Neuronal stem cell (in vitro differentiated cells): ENCODE measurements around the gene NPNT.

Source experiments
- DNase-seq: peaks from one replicate; pipeline ENCODE4 v3.0.0-alpha.2; 2013; ENCODE audit warnings: low spot score
- H2AFZ ChIP-seq: one replicate; pipeline ENCODE4 v1.6.1; 2013; ENCODE audit warnings: mild to moderate bottlenecking, low read length, inconsistent platforms
- H2AK5ac ChIP-seq: 2 replicates; pipeline ENCODE4 v1.6.1; 2013; ENCODE audit warnings: low read depth, mild to moderate bottlenecking, inconsistent platforms, low read length, moderate library complexity, mixed read lengths
- H2BK120ac ChIP-seq: 2 replicates; pipeline ENCODE4 v1.6.1; 2013; ENCODE audit warnings: low read depth, mild to moderate bottlenecking, inconsistent platforms, low read length, moderate library complexity, mixed read lengths
- H2BK12ac ChIP-seq: one replicate; pipeline ENCODE4 v1.6.1; 2013; ENCODE audit warnings: low read length, inconsistent platforms
- H2BK15ac ChIP-seq: 2 replicates; pipeline ENCODE4 v1.6.1; 2013; ENCODE audit warnings: mild to moderate bottlenecking, low read length, inconsistent platforms, mixed read lengths
- H2BK5ac ChIP-seq: one replicate; pipeline ENCODE4 v1.6.1; 2013; ENCODE audit warnings: inconsistent platforms, mild to moderate bottlenecking, low read length, moderate library complexity
- H3K14ac ChIP-seq: one replicate; pipeline ENCODE4 v1.6.1; 2013; ENCODE audit warnings: low read length, inconsistent platforms
- H3K18ac ChIP-seq: 2 replicates; pipeline ENCODE4 v1.6.1; 2013; ENCODE audit warnings: low read length, inconsistent platforms
- H3K23ac ChIP-seq: 2 replicates; pipeline ENCODE4 v1.6.1; 2013; ENCODE audit warnings: low read depth, mild to moderate bottlenecking, mixed read lengths, low read length, inconsistent platforms; ENCODE audit not compliant: poor library complexity
- H3K27ac ChIP-seq: replicated peaks from 3 replicates; pipeline ENCODE4 v1.5.1; 2013; ENCODE audit warnings: low read length, inconsistent platforms
- H3K27me3 ChIP-seq, 3 experiments: 2 replicates each; pipeline ENCODE4 v1.6.1; 2013; ENCODE audit warnings: low read length in 3 of 3, mild to moderate bottlenecking in 2 of 3, inconsistent platforms in 1 of 3, low read depth in 1 of 3, mixed read lengths in 1 of 3, moderate library complexity in 1 of 3; ENCODE audit not compliant: control insufficient read depth in 3 of 3, insufficient read depth in 3 of 3
- H3K36me3 ChIP-seq, 2 donors: replicated peaks in 1 of 2; 2 replicates each; pipeline ENCODE4 v1.6.1; 2013; ENCODE audit warnings: low read length in 2 of 2; ENCODE audit not compliant: control insufficient read depth in 2 of 2, insufficient read depth in 2 of 2
- H3K4ac ChIP-seq: 2 replicates; pipeline ENCODE4 v1.6.1; 2013; ENCODE audit warnings: inconsistent platforms, mild to moderate bottlenecking, low read length, moderate library complexity
- H3K4me1 ChIP-seq, 2 donors: 1 replicate in 1 of 2; 2 replicates in 1 of 2; pipeline ENCODE4 v1.6.1; 2013; ENCODE audit warnings: low read length in 2 of 2, low read depth in 1 of 2; ENCODE audit not compliant: control insufficient read depth in 2 of 2, insufficient read depth in 1 of 2
- H3K4me2 ChIP-seq: one replicate; pipeline ENCODE4 v1.6.1; 2013; ENCODE audit warnings: mild to moderate bottlenecking, low read length, inconsistent platforms; ENCODE audit not compliant: insufficient read depth, poor library complexity, severe bottlenecking
- H3K4me3 ChIP-seq, 2 donors: 2 replicates each; pipeline ENCODE4 v1.5.1; 2013; ENCODE audit warnings: low read length in 2 of 2, mild to moderate bottlenecking in 2 of 2, inconsistent platforms in 1 of 2, moderate library complexity in 1 of 2
- H3K79me1 ChIP-seq: one replicate; pipeline ENCODE4 v1.6.1; 2013; ENCODE audit warnings: low read depth, mild to moderate bottlenecking, inconsistent platforms, low read length, moderate library complexity
- H3K9ac ChIP-seq: one replicate; pipeline ENCODE4 v1.6.1; 2013; ENCODE audit warnings: mild to moderate bottlenecking, low read depth, low read length, inconsistent platforms; ENCODE audit not compliant: poor library complexity
- H3K9me3 ChIP-seq, 2 donors: replicated peaks in 1 of 2; 2 replicates each; pipeline versions ENCODE3 to v1.6.1; 2013; ENCODE audit warnings: low read length in 2 of 2, mild to moderate bottlenecking in 2 of 2, inconsistent platforms in 1 of 2, low read depth in 1 of 2, mixed read lengths in 1 of 2, moderate library complexity in 1 of 2; ENCODE audit not compliant: control insufficient read depth in 2 of 2, insufficient read depth in 1 of 2
- H4K8ac ChIP-seq: one replicate; pipeline ENCODE4 v1.6.1; 2013; ENCODE audit warnings: low read depth, mild to moderate bottlenecking, inconsistent platforms, low read length, moderate library complexity
- H4K91ac ChIP-seq: one replicate; pipeline ENCODE4 v1.6.1; 2013; ENCODE audit warnings: low read length, low read depth, mild to moderate bottlenecking, inconsistent platforms; ENCODE audit not compliant: poor library complexity
- WGBS, 2 donors: extraction: QIAGEN DNeasy Blood & Tissue Kit; methylation state at CpG; one replicate each; pipeline ENCODE4 v1.1.7; 2013; ENCODE audit warnings: missing lambda C conversion rate in 2 of 2, mixed read lengths in 1 of 2; ENCODE audit not compliant: insufficient read length in 2 of 2, insufficient replicate concordance in 1 of 2; ENCODE audit errors: extremely low coverage in 2 of 2; 5-methylcytosine and 5-hydroxymethylcytosine counted together

Gene NPNT

DNA sequence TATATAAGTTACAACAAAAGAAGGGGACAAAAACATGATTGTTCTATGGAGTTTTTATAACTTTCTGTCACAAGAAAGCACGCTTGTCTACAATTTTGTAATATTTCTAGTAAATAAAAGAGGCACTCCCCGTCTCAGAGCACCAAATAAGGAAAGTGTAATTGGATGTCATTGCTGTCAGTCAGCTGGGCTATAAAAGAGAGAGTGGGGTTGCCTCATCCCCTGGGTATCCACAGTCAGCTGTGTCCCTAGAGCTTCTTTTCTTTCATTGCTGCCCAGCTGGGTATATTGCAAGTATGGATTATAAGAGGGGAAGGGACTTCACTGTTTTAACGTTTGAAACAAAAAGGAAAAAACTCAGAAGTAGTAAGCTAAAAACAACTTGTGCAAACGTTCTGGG lies 61.3 kb downstream of the NPNT start:
- Histone ChIP-seq H3K36me3 (no peaks in the 10 kb centered on the region), H3K4me1 (peaks cover 4% of the 10 kb centered on the region in 2 donors), H3K4me2 (no peak overlapping the region), H2AK5ac (no peak overlapping the region), H3K14ac (no peak overlapping the region), H4K8ac (no peak overlapping the region), H3K9ac (no peak overlapping the region), H3K27ac (no peak overlapping the region), H3K79me1 (no peaks in the 10 kb centered on the region), H3K23ac (no peak overlapping the region), H2BK15ac (no peak overlapping the region), H3K9me3 (no peaks in the 10 kb centered on the region), H3K18ac (no peak overlapping the region), H3K27me3 (peaks cover 0 to 7% (median 0%) of the 10 kb centered on the region in 3 experiments), H2BK120ac (no peak overlapping the region), H3K4ac (no peak overlapping the region), H4K91ac (no peak overlapping the region), H2BK12ac (no peak overlapping the region), H2AFZ (peak overlapping the region; percentile 82), H2BK5ac (no peak overlapping the region), H3K4me3 (no peak overlapping the region)
- no peak for DNase-seq
- WGBS, 2 donors: no CpG with 5 or more reads among the region's 4 CpGs

DNA sequence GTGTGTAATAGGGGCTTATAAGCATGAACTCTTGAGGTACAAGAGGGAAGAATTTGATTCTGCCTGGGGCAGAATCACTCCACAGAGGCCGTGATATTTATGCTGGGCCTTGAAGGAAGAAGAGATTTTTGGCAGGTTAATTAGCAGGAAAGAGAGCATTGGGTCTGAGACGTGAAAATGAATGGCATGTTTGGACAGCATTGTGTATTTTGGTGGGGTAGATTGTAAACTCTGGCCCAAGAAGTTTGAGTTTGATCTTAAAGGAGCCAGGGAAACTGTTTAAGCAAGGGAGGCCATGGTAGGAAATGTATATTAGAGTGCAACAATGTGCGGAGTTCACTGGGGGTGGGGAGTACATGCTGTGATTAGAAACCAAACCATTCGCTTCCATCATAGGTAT lies 62.4 kb downstream of the NPNT start:
- no peaks in the 10 kb centered on the region for H3K36me3 ChIP-seq
- H3K23ac ChIP-seq: no peak overlapping the region
- no peak overlapping the region for H2BK120ac ChIP-seq
- H3K79me1 ChIP-seq: no peaks in the 10 kb centered on the region
- no peaks in the 10 kb centered on the region for H3K9me3 ChIP-seq
- H3K9ac ChIP-seq: no peak overlapping the region
- WGBS, 2 donors: no CpG with 5 or more reads among the region's 4 CpGs
- H3K27ac ChIP-seq: no peak overlapping the region
- H2BK15ac ChIP-seq: no peak overlapping the region
- peaks cover 0 to 7% (median 0%) of the 10 kb centered on the region in 3 experiments for H3K27me3 ChIP-seq
- no peak overlapping the region for H3K4me2 ChIP-seq
- H2AK5ac ChIP-seq: no peak overlapping the region
- H3K4me3 ChIP-seq: no peak overlapping the region
- H2BK12ac ChIP-seq: no peak overlapping the region
- no peak for DNase-seq
- no peak overlapping the region for H3K14ac ChIP-seq
- H4K8ac ChIP-seq: no peak overlapping the region
- no peak overlapping the region for H2BK5ac ChIP-seq
- H3K4me1 ChIP-seq: peaks cover 4% of the 10 kb centered on the region in 2 donors
- H2AFZ ChIP-seq: no peak overlapping the region
- H3K18ac ChIP-seq: no peak overlapping the region
- H3K4ac ChIP-seq: no peak overlapping the region
- no peak overlapping the region for H4K91ac ChIP-seq

DNA sequence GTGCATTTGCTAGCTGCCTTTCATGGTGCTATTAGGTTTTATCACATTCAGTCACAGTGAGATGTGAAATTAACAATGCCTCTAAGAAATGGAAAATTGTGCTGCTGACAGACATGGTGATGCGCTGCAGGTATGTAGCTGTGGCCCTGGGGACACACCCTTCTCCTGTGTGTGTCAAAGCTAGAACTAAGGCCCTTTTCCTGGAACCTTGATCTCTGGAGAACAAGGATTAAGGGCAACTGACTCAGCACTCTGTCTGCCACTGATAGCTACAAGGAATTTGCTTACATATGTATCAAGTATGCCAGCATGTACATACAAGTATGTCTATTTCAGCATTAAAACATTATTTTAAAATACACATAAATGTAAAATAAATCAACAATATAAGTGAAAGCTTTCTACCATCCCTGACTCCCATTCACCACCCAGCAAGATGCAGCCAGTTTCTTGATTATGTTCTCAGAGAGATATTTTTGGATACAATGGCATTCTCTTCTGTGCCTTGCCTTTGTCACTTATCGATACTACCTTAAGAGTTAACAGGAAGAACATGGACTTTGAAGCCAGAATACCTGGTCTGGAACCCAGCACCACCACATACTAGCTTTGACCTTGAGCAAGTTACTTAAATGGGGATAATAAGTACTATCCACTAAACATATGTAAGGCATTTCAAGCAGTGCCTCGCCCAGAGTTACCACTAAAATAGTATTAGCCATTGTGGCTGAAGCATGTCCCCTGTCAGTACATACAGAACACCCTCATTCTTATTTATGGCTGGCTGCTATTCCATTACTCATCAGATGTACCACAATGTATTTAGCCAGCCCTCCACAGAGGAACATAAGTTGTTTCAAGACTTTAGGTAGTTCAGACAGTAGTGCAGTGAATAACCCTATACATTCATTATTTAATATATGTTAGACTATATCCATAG lies 68.5 kb downstream of the NPNT start:
- H4K91ac ChIP-seq: no peak overlapping the region
- no peak overlapping the region for H3K4me3 ChIP-seq
- H3K4me2 ChIP-seq: no peak overlapping the region
- H3K14ac ChIP-seq: no peak overlapping the region
- H3K36me3 ChIP-seq: no peaks in the 10 kb centered on the region
- peaks cover 0 to 3% of the 10 kb centered on the region in 2 donors for H3K4me1 ChIP-seq
- no peak overlapping the region for H2BK15ac ChIP-seq
- no peak overlapping the region for H2AFZ ChIP-seq
- no peak for DNase-seq
- no peak overlapping the region for H4K8ac ChIP-seq
- no peak overlapping the region for H3K18ac ChIP-seq
- H3K9me3 ChIP-seq: no peaks in the 10 kb centered on the region
- no CpG with 5 or more reads among the region's 3 CpGs for WGBS, 2 donors
- no peak overlapping the region for H2AK5ac ChIP-seq
- no peaks in the 10 kb centered on the region for H3K79me1 ChIP-seq
- no peak overlapping the region for H2BK12ac ChIP-seq
- no peak overlapping the region for H2BK5ac ChIP-seq
- H3K4ac ChIP-seq: no peak overlapping the region
- H3K27me3 ChIP-seq: no peaks in the 10 kb centered on the region
- H3K9ac ChIP-seq: no peak overlapping the region
- no peak overlapping the region for H2BK120ac ChIP-seq
- H3K27ac ChIP-seq: no peak overlapping the region
- no peak overlapping the region for H3K23ac ChIP-seq

DNA sequence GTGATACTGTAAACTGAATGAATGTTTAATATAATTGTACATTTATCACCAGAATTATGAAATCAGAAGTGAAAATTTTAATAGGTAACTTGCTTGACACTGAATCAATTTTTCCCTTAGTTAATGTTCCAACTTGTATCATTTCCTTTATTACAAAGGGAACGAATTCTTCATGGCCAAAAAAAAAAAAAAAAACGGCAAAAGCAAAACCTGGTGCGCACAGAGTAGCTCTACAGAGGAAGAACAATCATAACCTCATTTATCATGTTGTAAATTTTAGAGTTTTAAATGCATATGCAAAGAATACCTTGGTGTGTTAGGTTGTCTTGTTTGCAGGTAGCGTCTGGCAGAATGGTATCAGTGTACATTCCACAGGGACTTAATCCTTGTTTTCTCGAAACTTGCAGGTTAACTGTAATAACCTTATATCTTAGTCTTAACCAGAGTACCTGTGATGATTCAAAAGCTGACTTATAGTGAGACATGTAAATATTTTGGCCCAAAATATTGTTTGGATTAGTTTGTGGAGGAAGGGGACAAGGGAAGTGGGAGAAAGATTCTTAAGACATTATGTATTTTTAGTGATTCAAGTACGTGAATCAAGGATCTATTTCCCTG lies 70.0 kb downstream of the NPNT start:
- H3K27me3 ChIP-seq: no peaks in the 10 kb centered on the region
- H2BK12ac ChIP-seq: no peak overlapping the region
- no peak overlapping the region for H2AFZ ChIP-seq
- no peak overlapping the region for H3K18ac ChIP-seq
- H2BK15ac ChIP-seq: no peak overlapping the region
- no peak overlapping the region for H3K9ac ChIP-seq
- WGBS, 2 donors: no CpG with 5 or more reads among the region's 6 CpGs
- no peak overlapping the region for H3K4ac ChIP-seq
- no peak overlapping the region for H4K8ac ChIP-seq
- DNase-seq: no peak
- H3K36me3 ChIP-seq: no peaks in the 10 kb centered on the region
- H4K91ac ChIP-seq: no peak overlapping the region
- H3K9me3 ChIP-seq: no peaks in the 10 kb centered on the region
- H3K4me3 ChIP-seq: no peak overlapping the region
- no peak overlapping the region for H3K4me2 ChIP-seq
- no peaks in the 10 kb centered on the region for H3K79me1 ChIP-seq
- no peak overlapping the region for H2AK5ac ChIP-seq
- no peak overlapping the region for H2BK120ac ChIP-seq
- H3K4me1 ChIP-seq: peaks cover 0 to 4% of the 10 kb centered on the region in 2 donors
- H3K27ac ChIP-seq: no peak overlapping the region
- no peak overlapping the region for H3K23ac ChIP-seq
- H2BK5ac ChIP-seq: no peak overlapping the region
- H3K14ac ChIP-seq: no peak overlapping the region
